HG03066 (cell line): ENCODE results near the gene RCAN1.

ENCODE experiments used
- ATAC-seq: cut with Tn5 transposase; IDR thresholded peaks from one replicate; pipeline ENCODE4 v1.9.1; 2021; ENCODE audit warnings: low read depth; ENCODE audit not compliant: unreplicated experiment

The RCAN1 gene

DNA sequence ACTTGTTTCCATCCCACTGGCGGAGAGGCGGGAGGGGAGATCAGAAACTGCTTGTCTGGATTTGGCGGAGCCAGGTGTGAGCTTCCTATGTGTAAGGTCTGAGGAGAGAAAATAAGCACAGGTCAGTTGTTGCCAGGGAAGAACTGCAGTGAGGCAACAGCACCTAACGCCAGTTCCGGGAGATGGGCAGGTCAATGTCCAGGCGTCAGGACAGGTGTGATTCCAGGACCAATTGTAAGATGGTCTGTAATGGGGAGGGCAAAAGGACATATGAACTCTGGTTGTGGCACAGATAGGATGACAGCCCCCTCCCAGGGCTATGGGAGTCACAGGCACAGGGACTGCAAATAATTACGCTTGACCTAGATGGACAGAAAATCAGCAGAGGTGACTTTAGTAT is 93.4 kb downstream of the RCAN1 start:
- ATAC-seq = no peak

DNA sequence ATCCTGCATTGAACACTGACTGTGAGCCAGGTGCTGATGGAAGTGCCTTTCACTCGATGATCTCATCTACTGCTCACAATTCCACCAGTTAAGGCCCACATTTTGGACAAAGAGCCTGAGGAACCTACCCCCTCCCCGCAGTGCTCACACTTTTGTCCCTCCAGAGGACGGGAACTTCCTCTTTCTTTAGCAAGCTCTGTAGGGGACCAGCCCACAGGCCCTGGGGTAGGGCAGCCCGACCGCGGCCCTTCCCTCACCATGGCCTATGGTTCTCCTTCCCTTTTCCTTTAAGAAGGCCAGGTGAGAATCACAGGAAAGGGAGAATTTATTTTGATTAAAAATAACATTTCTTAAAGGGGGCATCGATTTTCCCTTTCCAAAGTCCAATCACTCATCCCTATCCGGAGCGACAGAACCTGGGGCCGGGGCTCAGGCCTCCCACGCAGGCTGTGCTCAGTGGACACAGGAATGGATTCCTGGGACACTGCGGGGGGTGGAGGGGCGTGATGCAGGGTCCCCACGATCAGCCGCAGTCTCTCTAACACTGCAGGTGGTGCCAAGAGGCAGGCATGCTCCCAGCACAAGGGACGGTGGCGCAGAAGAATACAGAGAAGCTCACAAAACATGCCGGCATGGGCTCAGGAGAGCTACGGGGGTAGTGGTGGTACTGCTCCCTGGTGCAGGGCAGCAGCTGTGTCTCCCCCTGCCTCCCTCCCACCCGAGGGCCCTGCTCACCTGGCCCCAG is 94.0 kb downstream of the RCAN1 start:
- no peak for ATAC-seq

DNA sequence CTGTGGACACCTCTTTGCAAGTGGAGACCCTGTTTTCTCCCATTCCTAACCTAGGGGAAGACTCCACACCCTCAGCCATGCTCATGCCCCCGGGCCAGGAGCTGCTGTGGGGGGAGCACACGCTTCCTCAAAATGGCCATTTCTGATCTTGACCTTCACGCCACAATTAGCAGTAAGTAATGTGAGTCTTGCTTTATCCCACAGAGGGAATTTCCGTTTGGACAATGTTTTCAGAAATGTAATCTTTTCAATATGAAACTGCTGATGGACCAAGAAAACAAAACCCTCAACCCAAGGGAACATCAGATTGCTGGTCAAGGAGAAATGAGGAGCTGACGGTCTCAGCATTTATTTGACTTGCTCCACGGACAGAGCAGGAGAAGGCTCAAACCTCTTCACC is 94.6 kb downstream of the RCAN1 start:
- no peak for ATAC-seq

DNA sequence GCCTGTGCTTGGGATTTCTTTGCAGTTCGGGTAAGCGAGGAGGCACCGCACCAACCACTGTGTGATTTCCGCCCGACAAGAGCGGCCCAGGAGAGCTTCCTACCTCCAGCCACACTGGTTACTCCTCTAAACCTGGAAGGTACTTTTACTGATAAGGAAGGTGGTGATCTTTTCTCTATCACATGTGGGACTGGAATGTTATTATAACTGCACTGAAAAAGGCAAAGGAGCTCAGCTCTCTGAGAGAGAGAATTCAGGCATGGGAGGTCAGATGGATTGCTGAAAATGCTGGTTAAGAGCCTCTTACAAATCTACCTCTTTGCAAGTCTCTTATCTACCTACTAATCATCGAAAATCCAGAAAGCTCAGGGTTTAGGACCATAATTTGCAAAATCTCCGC is 95.2 kb downstream of the RCAN1 start:
- ATAC-seq = no peak

DNA sequence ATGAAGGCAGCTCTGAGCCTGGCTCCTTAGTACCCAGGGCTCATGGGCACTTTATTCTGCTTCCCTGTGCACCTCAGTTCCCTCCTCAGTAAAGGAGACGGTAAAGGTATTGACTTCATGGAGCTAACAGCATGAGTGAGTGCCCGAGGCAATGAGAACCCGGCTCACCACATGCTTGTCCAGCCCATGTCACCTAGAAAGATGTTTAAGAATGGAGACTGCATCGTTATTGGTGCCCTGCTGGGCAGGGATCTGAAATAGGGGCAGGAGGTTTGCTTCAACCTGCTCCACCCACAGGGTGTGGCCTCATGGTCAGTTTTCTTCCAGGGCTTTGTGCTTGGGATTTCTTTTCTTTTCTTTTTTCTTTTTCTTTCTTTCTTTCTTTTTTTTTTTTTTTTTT is 95.9 kb downstream of the RCAN1 start:
- no peak for ATAC-seq

DNA sequence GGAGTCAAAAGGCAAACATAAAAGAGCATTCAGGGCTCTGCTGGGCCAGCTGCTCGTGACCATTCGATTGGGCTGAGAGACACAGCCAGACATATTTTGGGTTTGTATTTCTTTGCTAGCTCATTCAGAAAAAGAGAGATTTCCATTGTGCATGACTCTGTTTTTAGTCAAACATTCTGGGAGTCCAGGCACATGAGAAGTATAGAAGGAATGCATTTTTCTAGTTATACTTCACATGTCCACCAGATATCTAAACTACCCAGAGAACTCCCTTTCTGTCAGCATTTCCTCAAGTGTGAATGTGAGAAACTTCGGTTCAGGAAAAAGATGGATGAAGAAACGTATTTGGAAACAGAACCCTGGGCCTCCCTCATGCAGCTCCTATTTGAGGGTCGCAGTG is 96.6 kb downstream of the RCAN1 start:
- no peak for ATAC-seq

DNA sequence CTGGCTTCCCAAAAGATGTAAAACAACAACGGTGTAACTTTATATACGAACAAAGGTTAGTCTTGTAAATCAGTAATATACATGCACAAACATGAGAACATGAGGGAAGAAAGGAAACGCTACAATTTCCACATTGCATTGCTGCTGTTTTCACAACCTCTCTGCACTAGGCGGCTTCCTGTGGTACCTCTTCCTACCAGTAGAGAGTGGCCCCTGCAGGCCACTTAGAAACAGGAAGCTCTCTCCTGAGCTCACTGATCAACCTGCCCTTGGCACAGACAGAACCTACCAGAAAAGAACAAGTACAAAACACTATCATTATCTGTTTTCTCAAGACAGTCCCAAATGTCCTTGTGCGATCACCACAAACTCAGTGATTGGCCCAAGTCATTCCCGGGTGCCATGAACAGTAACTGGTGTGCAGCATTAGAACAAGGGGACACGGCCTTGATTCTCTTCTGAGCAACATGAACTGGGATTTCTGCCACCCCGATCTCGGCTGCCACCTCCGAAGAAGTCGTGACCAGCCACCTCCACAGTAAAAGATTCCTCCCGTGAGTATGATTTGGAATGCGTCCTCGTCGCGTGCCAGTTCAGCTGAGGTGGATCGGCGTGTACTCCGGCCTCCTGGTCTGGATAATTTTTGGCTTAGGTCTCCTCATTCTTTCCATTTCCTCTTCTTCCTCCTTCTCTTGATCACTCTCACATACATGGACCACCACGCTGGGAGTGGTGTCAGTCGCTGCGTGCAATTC is 97.2 kb downstream of the RCAN1 start:
- no peak for ATAC-seq

DNA sequence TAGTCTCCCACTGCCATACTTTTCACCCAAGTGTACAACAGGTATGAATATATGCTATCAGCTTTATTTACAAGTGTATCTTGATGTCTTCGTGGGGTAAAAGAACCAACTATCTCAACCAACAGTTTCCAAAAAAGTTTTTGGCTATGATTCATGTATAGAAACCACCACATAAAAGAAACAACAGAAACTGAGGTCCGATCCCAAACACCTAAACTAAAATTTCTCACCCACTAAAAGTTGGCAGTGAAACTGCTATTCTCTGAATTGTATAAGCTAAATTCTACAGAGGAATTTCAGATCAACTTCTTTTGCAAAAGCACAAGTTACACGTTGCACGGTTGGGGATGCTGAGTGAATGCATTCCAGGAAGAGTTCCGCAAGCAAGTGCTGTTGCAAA is 97.9 kb downstream of the RCAN1 start:
- ATAC-seq = no peak

DNA sequence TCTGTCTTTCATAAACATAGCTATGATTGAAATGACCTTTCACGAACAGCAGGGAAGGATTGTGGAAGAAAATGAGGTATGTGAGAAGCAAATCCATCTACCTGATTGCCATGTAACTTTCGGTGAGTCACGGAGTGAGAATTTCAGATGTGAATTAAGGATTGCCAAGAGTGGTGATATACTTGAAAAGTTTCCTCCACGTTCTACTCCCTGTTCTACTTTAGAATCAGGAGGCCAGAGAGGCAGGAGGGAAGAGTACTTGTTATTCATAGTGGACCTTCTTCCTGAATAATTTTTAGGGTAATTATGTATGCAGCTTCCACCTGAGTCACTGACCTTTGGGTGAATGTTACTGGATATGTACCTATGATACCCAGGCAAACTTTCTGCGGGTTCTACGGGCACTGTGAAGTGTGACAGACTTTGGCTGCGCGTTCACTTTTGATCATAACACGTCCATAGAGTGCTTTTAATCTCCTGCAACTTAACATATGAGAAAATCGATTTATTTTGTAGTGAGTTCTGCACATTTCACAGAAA is 100.3 kb downstream of the RCAN1 start:
- ATAC-seq = no peak

DNA sequence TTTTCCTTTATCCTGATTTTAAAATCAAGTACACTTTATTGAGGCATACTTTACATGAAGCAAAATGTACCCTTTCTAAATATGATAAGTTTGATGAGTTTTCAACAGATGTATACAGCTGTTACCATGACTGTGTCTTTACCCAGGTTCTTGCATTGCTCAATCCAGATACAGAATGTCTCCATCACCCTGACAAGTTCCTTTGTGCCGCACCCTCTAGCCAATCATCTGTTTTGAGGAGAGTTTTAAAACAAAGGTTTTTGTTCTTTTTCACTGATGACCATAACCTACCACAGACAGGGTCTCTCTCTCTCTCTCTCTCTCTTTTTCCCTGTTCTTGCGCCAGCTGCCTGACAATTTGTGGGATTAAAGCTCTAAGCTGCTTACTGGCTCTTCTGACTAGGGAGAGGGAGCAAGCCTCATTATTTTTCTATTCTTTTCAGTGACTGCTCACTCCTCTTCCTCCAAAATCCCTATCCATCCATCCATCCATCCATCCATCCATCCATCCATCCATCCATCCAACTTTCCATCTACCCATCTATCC is 101.7 kb downstream of the RCAN1 start:
- no peak for ATAC-seq

DNA sequence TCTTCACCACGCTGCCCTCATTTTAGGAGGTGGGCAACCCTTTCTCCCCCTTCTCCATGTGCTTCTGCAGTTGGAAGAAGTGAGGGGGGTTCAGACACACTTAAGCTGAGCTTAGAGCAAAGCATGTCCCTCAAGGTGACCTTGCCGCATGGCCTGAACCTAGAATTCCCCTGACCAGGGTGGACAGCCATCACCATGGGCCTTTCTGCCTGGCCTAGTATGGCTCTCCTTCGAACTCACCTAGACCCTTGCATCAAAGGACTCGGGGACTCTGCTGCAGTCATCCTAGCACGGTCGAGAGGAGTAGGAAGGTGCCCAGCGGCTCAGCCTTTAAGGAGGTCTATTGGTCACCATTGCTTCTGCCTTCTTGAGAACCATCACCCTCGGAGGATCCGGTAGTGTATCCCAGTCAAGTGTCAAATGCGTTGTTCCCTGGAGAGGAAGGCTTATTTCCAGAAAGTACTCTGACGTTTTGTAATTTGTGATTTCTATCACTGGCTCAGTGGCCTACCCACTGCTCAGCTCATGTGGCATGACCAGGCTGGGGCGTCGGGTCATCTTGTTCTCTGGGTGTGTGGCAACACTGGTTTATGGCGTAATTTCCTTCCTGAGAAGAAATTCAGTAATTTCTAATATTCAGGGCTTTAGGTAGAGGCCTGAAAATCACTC is 103.0 kb downstream of the RCAN1 start, which contains the start of gene KCNE1:
TSS of gene KCNE1 (minus strand) at position 424 of the 669 bp plus-strand sequence. CDS start 62,576 bp downstream, outside the sequence.
- ATAC-seq = no peak

DNA sequence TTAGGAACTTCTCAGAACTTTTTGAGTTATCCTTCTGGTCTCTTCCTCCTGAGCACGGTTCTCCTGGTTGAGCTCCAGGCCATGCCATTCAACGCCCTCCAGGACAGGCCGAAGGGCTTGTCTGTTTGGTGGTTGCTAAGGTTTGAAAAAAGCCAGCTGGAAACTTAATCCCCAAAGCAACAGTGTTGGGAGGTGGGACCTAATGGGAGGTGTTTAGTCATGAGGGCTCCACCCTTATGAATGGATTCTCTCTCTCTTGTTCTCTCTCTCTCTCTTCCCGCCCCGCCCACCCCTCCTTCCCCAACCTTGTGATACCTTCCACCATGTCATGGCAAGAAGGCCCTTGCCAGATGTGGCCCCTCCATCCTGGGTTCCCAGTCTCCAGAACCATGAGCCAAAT is 103.7 kb downstream of the RCAN1 start:
- ATAC-seq = no peak

DNA sequence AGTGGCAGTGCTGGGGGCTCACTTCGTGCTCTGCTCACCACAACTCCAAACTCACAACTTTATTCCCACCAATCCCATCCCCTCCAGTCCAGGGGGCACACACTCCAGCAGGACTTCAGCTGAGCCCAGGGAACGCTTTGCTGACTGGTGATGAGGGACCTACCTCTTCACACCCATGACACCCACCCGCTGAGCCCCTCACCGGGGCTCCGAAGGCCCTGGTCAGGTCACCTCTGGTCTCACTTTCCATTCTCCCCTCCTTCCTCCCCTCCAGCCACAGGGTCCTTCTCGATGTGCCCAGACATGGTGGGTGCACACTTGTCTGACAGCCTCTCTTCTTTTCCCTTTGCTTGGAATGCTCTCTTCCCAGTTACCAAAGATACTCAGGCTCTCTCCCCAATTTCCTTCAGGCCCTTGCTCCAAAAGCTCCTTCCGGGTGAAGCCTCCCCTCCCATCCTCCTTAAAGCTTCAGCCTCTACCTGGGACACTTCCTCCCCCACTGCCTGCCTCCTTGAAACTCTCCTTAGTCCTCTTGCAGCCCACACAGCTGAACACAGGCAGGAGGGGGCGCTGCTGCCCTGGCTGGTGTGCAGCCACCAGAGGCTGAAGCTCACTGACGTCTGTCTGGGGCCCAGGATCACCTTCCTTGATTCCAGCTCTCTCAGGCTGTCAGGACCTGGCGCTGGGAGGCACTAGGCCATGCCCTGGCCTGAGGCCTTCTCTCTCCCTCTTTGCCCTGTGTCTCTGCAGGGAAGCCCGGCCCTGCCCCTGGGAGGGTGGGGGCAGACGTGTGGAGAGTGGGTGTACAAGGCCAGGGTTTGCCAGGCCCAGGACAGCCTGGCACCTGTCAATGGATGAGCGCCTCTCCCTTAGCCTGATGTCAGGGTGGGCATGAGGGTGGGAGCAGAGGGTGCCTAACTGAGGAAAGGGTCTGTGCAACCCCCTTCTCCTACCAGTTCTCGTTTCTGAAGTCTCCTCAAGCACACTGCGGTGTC is 104.5 kb downstream of the RCAN1 start:
- ATAC-seq = peak; percentile 83

DNA sequence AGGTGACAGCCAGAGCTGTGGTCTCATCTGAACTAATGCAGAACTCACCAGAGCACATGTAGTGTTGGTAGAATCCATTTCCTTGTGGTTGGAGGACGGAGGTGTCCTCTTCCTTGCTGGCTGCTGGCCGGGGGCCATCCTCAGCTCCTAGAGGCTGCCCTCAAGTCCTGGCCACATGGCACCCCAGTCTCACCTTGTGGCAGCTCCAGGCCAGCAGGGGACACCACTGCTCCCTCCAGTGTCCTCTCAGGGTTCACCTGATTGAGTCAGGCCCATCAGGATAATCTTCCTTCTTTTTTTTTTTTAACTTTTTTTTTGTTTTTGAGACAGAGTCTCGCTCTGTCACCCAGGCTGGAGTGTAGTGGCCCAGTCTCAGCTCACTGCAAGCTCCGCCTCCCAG is 105.8 kb downstream of the RCAN1 start:
- no peak for ATAC-seq

DNA sequence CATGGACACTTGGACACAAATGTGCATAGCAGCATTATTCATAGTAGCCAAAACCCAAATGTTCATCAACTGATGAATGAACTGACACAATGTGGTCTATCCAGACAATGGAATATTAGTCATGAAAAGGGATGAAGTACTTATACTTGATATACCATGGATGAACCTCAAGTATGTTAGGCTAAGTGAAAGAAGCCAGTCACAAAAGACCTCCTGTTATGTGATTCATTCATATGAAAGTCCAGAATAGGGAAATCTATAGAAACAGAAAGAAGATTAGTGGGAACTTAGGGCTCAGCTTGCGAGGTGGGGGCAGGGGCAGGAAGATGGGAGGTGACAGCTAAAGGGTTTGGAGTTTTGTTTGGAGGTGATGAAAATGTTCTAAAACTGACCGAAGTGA is 110.3 kb downstream of the RCAN1 start:
- no peak for ATAC-seq

DNA sequence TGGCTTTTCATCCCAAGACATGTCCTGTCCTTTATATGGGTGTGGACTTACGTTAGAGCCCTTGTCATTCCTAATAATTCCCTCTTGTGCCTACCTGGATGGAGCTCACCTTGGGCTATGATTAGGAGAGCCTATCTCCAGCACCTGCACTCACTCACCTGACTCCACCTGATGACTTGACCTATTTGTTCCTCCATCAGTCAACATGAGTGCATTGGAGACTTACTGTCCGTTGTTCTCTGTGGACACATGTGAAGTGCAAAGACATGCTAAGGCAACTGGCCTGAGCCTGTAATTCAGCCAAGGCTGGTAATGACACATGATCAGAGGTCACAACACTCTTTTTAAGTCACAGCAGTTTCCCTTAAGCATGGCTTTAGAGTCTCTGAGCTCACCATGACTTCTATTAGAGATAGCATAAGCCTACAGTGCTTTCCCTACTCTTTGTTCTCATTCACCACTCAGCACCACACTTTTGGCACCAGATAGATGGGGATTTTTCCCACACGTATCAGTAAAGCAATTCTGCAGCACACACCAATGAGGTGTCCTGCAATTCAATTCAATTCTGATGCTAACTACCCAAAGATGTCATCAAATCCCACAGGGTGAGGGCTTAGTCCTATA is 112.3 kb downstream of the RCAN1 start:
- ATAC-seq = no peak

DNA sequence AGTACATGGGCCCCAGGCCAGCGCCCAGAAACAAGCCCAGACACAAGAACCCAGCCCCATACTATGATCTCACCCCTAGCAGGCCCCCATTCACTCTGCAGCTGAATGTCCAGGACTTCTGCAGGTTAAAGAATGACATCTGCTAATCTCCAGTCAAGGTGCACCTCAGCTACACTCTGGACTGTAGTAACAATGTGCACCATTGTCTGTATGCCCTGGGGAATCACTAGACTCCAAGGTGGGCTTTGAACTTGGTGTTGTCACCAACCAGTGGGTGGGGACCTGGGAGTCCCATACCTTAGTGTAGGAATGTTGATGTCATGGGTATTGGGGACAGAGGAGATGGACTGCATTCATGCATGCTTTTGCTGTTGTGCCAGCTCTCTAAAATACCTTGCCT is 113.2 kb downstream of the RCAN1 start:
- no peak for ATAC-seq

DNA sequence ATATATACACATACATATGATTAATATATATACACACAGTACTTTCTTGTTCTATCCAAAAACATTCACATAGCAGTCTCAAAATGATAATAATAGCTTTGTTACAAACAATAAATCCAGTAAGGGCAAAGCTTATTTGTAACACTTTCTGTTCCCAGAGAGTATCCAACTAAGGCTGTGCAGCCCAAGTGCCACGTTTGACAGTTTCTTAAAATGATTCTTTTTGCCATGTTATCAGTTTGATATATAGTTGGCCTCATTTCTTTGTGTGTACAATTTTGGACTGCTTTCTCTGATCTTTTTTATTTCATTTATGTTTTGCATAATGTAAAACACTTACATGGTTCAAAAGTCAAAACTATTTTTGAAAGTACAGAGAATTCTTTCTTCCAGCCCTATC is 114.7 kb downstream of the RCAN1 start:
- ATAC-seq = no peak

DNA sequence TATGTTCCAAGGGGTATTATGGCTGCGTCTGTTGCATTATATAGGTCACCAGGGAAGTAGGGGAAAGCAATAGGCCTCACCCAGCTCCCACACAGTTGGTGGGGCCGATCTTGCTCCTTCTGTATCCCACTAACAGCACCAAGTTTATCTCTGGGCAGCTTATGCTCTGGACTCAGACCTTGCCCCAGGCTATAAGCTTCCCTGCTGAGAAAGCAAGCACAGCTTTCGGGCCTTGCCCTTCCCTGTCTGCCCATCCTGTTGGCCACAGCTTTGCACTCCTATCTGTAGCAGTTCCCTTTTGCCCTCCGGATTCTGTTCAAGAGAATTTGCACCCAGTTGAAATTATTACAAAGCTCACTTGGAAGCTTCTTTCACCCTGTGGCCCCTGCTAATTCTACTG is 115.8 kb downstream of the RCAN1 start:
- no peak for ATAC-seq
